NCI-H226 (cell line): ENCODE measurements around the gene DDX3X.
"Not testable (repeated sequence)": the region's sequence is repeated elsewhere in the genome, so short reads cannot be mapped to it uniquely, and the experiment has no call there.

Experiments used
- DNase-seq: peaks from one replicate; pipeline ENCODE4 v3.0.0-alpha.2; 2015

Gene DDX3X

GRCh38 chrX:41377624-41378023 lies 43.7 kb downstream of the DDX3X start:
- no peak for DNase-seq

GRCh38 chrX:41381685-41382084 lies 47.7 kb downstream of the DDX3X start:
- DNase-seq: peak; percentile 61

- DNase-seq: peak; percentile 3
Measured at GRCh38 chrX:41382714-41383645, 49.0 kb downstream of the DDX3X start.

- peak; percentile 72 for DNase-seq
Measured at GRCh38 chrX:41384051-41384705, 50.2 kb downstream of the DDX3X start.

- DNase-seq: peak; percentile 18
Measured at GRCh38 chrX:41386222-41386990, 52.4 kb downstream of the DDX3X start.

GRCh38 chrX:41388543-41388942 lies 54.6 kb downstream of the DDX3X start:
- DNase-seq: no peak

- no peak for DNase-seq
Measured at GRCh38 chrX:41389311-41389888, 55.4 kb downstream of the DDX3X start.

- DNase-seq: not testable (repeated sequence)
Measured at GRCh38 chrX:41390576-41390975, 56.6 kb downstream of the DDX3X start.

- DNase-seq: no peak
Measured at GRCh38 chrX:41391606-41392005, 57.6 kb downstream of the DDX3X start.

- no peak for DNase-seq
Measured at GRCh38 chrX:41394293-41394692, 60.3 kb downstream of the DDX3X start.

GRCh38 chrX:41397219-41397618 lies 63.3 kb downstream of the DDX3X start:
- no peak for DNase-seq

GRCh38 chrX:41397768-41398167 lies 63.8 kb downstream of the DDX3X start:
- DNase-seq: no peak

- DNase-seq: not testable (repeated sequence)
Measured at GRCh38 chrX:41402556-41402955, 68.6 kb downstream of the DDX3X start.

GRCh38 chrX:41405551-41405950 lies 71.6 kb downstream of the DDX3X start:
- no peak for DNase-seq

- DNase-seq: no peak
Measured at GRCh38 chrX:41406201-41406600, 72.2 kb downstream of the DDX3X start.

- DNase-seq: no peak
Measured at GRCh38 chrX:41407816-41408215, 73.9 kb downstream of the DDX3X start.

- no peak for DNase-seq
Measured at GRCh38 chrX:41408576-41408975, 74.6 kb downstream of the DDX3X start.

- no peak for DNase-seq
Measured at GRCh38 chrX:41409006-41409405, 75.0 kb downstream of the DDX3X start.

GRCh38 chrX:41411222-41411621 lies 77.3 kb downstream of the DDX3X start:
- DNase-seq: not testable (repeated sequence)

GRCh38 chrX:41412261-41413081 lies 78.5 kb downstream of the DDX3X start:
- no peak for DNase-seq
